Choroid plexus epithelial cell (primary cell): ENCODE results near the gene PCDH1.

ENCODE experiments used
- DNase-seq: peaks from one replicate; pipeline ENCODE4 v3.0.0-alpha.2; 2010; ENCODE audit warnings: low read depth
- H3K4me3 ChIP-seq: 2 replicates; pipeline ENCODE4 v1.5.1; 2011; ENCODE audit warnings: low read depth, mild to moderate bottlenecking, control low read depth, low read length, moderate library complexity
- CTCF ChIP-seq: conservative IDR thresholded peaks from 2 replicates; pipeline ENCODE4 v1.5.1; 2011; ENCODE audit warnings: low read depth, mild to moderate bottlenecking, control low read depth, inconsistent platforms, low read length, moderate library complexity

The PCDH1 gene

DNA sequence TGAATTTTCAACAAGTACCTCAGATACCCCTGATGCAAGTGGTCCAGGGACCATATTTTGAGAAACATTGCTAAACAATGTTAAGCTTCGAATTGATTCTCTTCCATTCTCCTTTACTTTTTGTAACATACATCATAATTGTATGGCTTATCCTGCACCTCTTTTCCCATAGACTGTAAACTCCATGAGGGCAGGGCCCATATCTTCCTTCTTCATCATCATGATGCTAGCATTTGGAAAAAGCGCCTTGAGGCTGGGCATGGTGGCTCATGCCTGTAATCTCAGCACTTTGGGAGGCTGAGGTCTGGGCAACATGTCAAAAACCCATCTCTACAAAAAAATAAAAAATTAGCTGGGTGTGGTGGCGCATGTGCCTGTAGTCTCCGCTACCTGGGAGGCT is 31.0 kb upstream of the PCDH1 start:
- TF ChIP-seq CTCF = no peak
- no peak overlapping the region for H3K4me3 ChIP-seq
- no peak for DNase-seq

DNA sequence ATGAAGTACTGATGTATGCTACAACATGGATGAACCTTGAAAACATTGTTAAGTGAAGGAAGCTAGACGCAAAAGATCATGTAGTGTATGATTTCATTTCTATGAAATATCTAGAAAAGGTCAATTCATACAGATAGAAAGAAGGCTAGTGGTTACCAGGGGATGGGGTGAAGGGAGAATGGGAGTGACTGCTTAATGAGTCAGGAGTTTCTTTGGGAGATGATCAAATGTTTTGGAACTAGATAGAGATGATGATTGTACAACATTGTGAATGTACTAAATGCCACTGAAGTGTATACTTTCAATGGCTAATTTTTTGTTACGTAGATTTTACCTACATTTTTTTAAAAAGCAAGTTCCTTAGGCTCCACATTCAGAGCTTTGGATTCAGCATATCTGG is 30.6 kb upstream of the PCDH1 start:
- DNase-seq = no peak
- no peak overlapping the region for H3K4me3 ChIP-seq
- no peak for TF ChIP-seq CTCF

GRCh38 chr5:141906972-141907371 is 28.8 kb upstream of the PCDH1 start:
- no peak for DNase-seq
- no peak overlapping the region for H3K4me3 ChIP-seq
- no peak for TF ChIP-seq CTCF

DNA sequence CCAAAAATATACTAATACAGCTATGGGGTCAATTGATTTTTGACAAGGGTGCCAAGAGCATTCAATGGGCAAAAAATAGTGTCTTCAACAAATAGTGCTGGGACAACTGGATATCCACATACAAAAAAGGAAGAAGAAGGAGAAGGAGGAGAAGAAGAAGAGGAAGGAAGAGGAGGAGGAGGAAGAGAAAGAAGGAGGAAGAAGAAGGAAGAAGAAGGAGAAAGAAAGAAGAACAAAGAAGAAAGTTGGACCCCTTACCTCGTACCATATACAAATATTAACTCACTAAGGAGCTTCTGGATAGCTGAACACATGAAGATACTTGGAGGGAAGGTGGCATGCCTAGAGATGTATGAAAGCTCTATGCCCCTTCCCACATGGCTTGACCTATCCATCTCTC is 28.3 kb upstream of the PCDH1 start:
- H3K4me3 ChIP-seq = no peak overlapping the region
- no peak for TF ChIP-seq CTCF
- no peak for DNase-seq

DNA sequence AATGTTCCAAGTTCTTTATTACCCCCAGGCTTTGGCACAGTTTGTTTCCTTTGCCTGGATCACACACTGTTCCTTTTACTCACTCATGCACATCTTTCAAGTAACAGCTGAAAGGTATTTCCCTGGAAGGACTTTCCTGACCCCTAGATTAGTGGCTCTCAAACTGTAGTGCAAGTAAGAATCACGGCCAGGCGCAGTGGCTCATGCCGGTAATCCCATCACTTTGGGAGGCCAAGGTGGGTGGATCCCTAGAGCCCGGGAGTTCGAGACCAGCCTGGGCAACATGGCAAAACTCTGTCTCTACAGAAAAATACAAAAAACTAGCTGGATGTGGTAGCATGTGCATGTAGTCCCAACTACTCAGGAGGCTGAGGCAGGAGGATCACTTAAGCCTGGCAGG is 26.3 kb upstream of the PCDH1 start:
- TF ChIP-seq CTCF = no peak
- no peak overlapping the region for H3K4me3 ChIP-seq
- no peak for DNase-seq

DNA sequence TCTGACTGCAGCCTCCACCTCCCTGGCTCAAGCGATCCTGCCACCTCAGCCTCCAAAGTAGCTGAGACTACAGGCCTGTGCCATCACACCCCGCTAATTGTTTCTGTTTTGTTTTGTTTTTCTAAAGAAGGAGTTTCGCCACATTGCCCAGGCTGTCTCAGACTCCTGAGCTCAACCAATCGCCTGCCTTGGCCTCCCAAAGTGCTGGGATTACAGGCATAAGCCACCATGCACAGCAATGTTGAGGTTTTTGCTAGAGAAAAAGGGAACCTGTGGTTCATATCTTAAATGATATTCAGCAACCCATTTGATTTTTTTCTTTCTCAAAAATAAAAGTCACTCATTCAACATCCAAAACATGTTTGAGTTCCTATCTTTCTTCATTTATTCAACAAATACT is 25.1 kb upstream of the PCDH1 start:
- no peak for TF ChIP-seq CTCF
- DNase-seq = no peak
- H3K4me3 ChIP-seq = no peak overlapping the region

- H3K4me3 ChIP-seq = no peak overlapping the region
- no peak for DNase-seq
- TF ChIP-seq CTCF = no peak
Measured at GRCh38 chr5:141902015-141902814, 24.0 kb upstream of the PCDH1 start.
